Stomach (tissue), 4 donors: Measurements from ENCODE around the gene CARD10.

Source experiments
- POLR2A ChIP-seq, 4 donors: fragments of 450-650 bp; IDR thresholded peaks; one replicate each; pipeline ENCODE4 v1.6.1; 2016; ENCODE audit warnings: antibody characterized with exemption in 4 of 4, control low read depth in 2 of 4, mild to moderate bottlenecking in 1 of 4, moderate library complexity in 1 of 4
- POLR2AphosphoS5 ChIP-seq, 3 donors: sonication (generic); formaldehyde crosslinking; IDR thresholded peaks; one replicate each; pipeline ENCODE4 v1.6.1; 2016; ENCODE audit warnings: antibody characterized with exemption in 3 of 3
- TF ChIP-seq, protein P1 (sequence below), 7 experiments: fragments of 450-650 bp in 4 of 7; fragments of 200-600 bp in 3 of 7; sonication (generic) in 3 of 7; IDR thresholded peaks; one replicate each; pipeline ENCODE4 v1.5.1; 2016 to 2019; ENCODE audit warnings: antibody characterized with exemption in 7 of 7, control low read depth in 2 of 7, mild to moderate bottlenecking in 1 of 7

DNA sequence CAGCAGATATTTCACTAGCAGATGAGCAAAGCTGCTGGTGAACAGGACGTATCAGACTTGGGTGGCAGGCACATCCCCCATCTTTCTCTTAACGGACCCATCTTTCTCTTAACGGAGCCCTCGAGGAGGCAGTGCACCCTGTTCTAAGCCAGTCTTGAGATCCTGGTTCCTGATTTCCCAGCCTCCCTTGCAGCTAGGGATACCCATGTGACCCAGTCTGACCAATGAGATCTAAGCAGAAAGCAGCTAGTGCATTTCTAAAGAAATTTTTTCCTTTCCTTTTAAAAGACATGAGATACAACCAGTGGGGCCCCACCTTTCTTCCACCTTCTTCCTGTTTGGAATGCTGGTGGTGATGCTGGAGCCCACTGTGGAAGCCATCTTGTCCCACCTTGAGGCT is 78.3 kb downstream of the CARD10 start:
- no peak for TF ChIP-seq POLR2A (IDR thresholded peaks at IDR 0.05)
- TF ChIP-seq, protein P1, sequence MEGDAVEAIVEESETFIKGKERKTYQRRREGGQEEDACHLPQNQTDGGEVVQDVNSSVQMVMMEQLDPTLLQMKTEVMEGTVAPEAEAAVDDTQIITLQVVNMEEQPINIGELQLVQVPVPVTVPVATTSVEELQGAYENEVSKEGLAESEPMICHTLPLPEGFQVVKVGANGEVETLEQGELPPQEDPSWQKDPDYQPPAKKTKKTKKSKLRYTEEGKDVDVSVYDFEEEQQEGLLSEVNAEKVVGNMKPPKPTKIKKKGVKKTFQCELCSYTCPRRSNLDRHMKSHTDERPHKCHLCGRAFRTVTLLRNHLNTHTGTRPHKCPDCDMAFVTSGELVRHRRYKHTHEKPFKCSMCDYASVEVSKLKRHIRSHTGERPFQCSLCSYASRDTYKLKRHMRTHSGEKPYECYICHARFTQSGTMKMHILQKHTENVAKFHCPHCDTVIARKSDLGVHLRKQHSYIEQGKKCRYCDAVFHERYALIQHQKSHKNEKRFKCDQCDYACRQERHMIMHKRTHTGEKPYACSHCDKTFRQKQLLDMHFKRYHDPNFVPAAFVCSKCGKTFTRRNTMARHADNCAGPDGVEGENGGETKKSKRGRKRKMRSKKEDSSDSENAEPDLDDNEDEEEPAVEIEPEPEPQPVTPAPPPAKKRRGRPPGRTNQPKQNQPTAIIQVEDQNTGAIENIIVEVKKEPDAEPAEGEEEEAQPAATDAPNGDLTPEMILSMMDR (IDR thresholded peaks at IDR 0.05) = no peak
- TF ChIP-seq POLR2AphosphoS5 (IDR thresholded peaks at IDR 0.05) = no peak
